SK-N-MC (cell line): Measurements from ENCODE around the gene EXOSC10.

Source experiments
- EZH2 ChIP-seq: fragments of 200-600 bp; sonication (generic); IDR thresholded peaks from one replicate; pipeline ENCODE4 v1.6.1; 2017; ENCODE audit warnings: antibody characterized with exemption
- POLR2AphosphoS5 ChIP-seq: IDR thresholded peaks from 2 replicates; pipeline ENCODE4 v1.6.1; 2012; ENCODE audit warnings: mild to moderate bottlenecking, low read depth, low read length, borderline replicate concordance

DNA sequence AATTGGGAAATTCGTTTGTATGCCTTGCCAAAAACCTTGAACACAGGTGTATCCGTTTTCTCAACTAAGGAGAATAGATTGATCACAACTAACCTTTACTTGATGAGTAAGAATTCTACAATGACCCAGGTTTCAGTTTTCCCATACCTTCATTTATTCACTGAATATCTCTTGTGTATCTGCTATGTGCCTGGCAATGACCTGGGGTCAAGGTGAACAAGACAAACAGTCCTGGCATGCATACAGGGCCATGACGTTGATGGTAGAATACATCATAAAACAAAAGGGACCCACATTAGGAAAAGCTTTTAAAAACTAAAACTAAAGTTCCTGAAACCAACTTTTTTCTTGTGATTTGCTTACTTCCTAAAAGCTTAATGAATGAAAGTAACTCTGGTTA lies 32.1 kb upstream of the EXOSC10 start:
- TF ChIP-seq EZH2 (no peak), POLR2AphosphoS5 (no peak)
